ENCODE measurements around the gene NMNAT2.

DNA sequence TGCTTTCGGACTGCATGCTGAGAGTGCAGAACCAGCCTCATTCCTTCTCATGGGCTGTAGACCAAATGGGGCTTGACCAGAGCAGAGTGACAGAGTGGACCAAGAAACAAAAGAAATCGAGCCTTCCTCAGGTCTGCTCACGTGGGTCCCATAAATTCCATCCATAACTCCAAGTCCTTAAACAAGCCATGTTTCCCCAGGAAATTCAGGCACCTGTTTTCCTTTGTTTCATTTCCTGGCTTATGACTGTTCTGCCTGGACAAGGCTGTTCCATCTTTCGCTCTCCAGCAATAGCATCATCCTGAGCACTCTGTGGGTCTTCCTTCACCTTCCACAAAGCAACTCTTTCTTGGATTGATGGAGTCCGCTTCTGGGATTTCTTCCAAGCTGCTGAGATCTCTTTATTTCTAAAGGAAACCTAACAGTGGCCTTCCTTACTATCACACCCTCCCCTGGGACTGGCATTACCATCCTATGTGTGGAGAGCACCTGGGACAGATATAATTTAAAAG, 168.2 kb downstream of the NMNAT2 start:
- TF ChIP-seq CTCF (IDR thresholded peaks at IDR 0.05) (no peak), POLR2A (IDR thresholded peaks at IDR 0.05) (no peak), POLR2AphosphoS5 (IDR thresholded peaks at IDR 0.05) (no peak), EP300 (IDR thresholded peaks at IDR 0.05; ENCODE audit: low read depth) (no peak)

All from transverse colon (tissue), 4 donors.